WERI-Rb-1 (cell line): ENCODE results near the gene ZNF148.

Experiments used
- DNase-seq: peaks from one replicate; pipeline ENCODE4 v3.0.0-alpha.2; 2020
- H3K27ac ChIP-seq: fragments of 250-450 bp; sonication (Bioruptor Pico); 2 replicates; pipeline ENCODE4 v1.5.1; 2020; ENCODE audit warnings: mild to moderate bottlenecking, moderate library complexity
- H3K27me3 ChIP-seq: fragments of 250-450 bp; sonication (Bioruptor Pico); 2 replicates; pipeline ENCODE4 v1.5.1; 2021; ENCODE audit warnings: mild to moderate bottlenecking, low read depth, moderate library complexity; ENCODE audit not compliant: insufficient read depth, severe bottlenecking
- H3K36me3 ChIP-seq: fragments of 250-450 bp; sonication (Bioruptor Pico); 2 replicates; pipeline ENCODE4 v1.5.1; 2020; ENCODE audit warnings: mild to moderate bottlenecking, moderate library complexity
- H3K4me3 ChIP-seq: 2 replicates; pipeline ENCODE4 v1.5.1; 2011; ENCODE audit warnings: low read depth, mild to moderate bottlenecking, control low read depth, low read length
- H3K9me3 ChIP-seq: fragments of 250-450 bp; sonication (Bioruptor Pico); 2 replicates; pipeline ENCODE4 v1.5.1; 2021; ENCODE audit warnings: mild to moderate bottlenecking, moderate library complexity; ENCODE audit not compliant: severe bottlenecking
- TF ChIP-seq, protein P1 (sequence below): IDR thresholded peaks from 2 replicates; pipeline ENCODE4 v1.5.1; 2011; ENCODE audit warnings: low read depth, mild to moderate bottlenecking, control low read depth, inconsistent platforms, low read length

ZNF148 gene

GRCh38 chr3:125292015-125292414, 83.1 kb downstream of the ZNF148 start:
- no peak overlapping the region for H3K4me3 ChIP-seq
- TF ChIP-seq, protein P1, sequence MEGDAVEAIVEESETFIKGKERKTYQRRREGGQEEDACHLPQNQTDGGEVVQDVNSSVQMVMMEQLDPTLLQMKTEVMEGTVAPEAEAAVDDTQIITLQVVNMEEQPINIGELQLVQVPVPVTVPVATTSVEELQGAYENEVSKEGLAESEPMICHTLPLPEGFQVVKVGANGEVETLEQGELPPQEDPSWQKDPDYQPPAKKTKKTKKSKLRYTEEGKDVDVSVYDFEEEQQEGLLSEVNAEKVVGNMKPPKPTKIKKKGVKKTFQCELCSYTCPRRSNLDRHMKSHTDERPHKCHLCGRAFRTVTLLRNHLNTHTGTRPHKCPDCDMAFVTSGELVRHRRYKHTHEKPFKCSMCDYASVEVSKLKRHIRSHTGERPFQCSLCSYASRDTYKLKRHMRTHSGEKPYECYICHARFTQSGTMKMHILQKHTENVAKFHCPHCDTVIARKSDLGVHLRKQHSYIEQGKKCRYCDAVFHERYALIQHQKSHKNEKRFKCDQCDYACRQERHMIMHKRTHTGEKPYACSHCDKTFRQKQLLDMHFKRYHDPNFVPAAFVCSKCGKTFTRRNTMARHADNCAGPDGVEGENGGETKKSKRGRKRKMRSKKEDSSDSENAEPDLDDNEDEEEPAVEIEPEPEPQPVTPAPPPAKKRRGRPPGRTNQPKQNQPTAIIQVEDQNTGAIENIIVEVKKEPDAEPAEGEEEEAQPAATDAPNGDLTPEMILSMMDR = no peak
- no peak overlapping the region for H3K27ac ChIP-seq
- no peaks in the 10 kb centered on the region for H3K27me3 ChIP-seq
- DNase-seq = no peak
- H3K9me3 ChIP-seq = no peaks in the 10 kb centered on the region
- H3K36me3 ChIP-seq = peaks cover 9% of the 10 kb centered on the region

GRCh38 chr3:125289429-125289981, 85.6 kb downstream of the ZNF148 start:
- Histone ChIP-seq H3K9me3 (no peaks in the 10 kb centered on the region), H3K36me3 (peaks cover 9% of the 10 kb centered on the region), H3K4me3 (no peak overlapping the region), H3K27me3 (no peaks in the 10 kb centered on the region), H3K27ac (no peak overlapping the region)
- TF ChIP-seq, protein P1 = no peak
- no peak for DNase-seq

DNA sequence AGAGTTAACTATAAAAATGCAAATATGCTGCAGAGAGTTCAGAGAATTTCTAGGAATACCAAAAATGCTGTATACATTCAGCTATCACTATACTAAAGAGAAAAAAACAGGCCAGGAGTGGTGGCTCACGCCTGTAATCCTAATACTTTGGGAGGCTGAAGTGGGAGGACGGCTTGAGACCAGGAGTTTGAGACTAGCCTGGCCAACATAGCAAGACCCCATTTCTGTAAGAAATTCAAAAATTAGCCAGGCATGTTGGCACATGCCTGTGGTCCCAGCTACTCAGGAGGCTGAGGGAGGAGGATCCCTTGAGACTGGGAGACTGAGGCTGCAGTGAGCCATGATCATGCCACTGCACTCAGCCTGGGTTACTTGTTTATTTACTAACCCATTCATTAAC, 87.9 kb downstream of the ZNF148 start:
- TF ChIP-seq, protein P1 = no peak
- H3K27ac ChIP-seq = no peak overlapping the region
- no peaks in the 10 kb centered on the region for H3K27me3 ChIP-seq
- peaks cover 9% of the 10 kb centered on the region for H3K36me3 ChIP-seq
- H3K4me3 ChIP-seq = no peak overlapping the region
- no peak for DNase-seq
- no peaks in the 10 kb centered on the region for H3K9me3 ChIP-seq

DNA sequence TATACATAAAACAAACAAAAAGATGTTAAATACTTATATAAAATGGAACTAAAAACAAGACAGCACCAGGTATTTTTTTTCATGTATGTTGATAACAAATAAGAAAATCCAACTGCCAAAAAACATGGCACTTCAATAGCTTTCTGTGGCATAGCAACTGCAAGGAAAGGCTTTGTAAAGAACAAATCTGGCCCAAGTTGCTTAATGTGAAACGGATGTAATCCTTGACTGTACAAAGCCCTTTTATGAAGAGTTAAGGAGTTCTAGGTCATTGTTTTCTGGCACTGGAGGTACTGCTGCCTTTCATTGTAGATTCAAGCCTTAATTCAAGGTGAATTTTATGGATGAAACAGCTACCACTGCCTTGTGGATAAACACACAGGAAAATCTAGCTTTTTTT, 93.7 kb downstream of the ZNF148 start:
- TF ChIP-seq, protein P1 = no peak
- Histone ChIP-seq H3K36me3 (peaks cover 5% of the 10 kb centered on the region; the same call in 1 of the 2 replicates), H3K9me3 (no peaks in the 10 kb centered on the region), H3K27ac (no peak overlapping the region), H3K4me3 (no peak overlapping the region), H3K27me3 (no peaks in the 10 kb centered on the region)
- no peak for DNase-seq

GRCh38 chr3:125280668-125281361, 94.3 kb downstream of the ZNF148 start:
- H3K4me3 ChIP-seq = no peak overlapping the region
- no peaks in the 10 kb centered on the region for H3K27me3 ChIP-seq
- no peak overlapping the region for H3K27ac ChIP-seq
- H3K36me3 ChIP-seq = peaks cover 5% of the 10 kb centered on the region; the same call in 1 of the 2 replicates
- TF ChIP-seq, protein P1 = no peak
- DNase-seq = no peak
- H3K9me3 ChIP-seq = no peaks in the 10 kb centered on the region

GRCh38 chr3:125278155-125278554, 97.0 kb downstream of the ZNF148 start:
- no peak for DNase-seq
- no peak overlapping the region for H3K27ac ChIP-seq
- H3K4me3 ChIP-seq = no peak overlapping the region
- TF ChIP-seq, protein P1 = no peak
- H3K9me3 ChIP-seq = no peaks in the 10 kb centered on the region
- peaks cover 5% of the 10 kb centered on the region; the same call in 1 of the 2 replicates for H3K36me3 ChIP-seq
- no peaks in the 10 kb centered on the region for H3K27me3 ChIP-seq
